ENCODE measurements around the gene LRIT1. TPM values are rescaled to one million over a fixed set of nuclear protein-coding genes. Genes with fewer than 3 reads are reported as not detected.

Gene LRIT1
- total and polyA plus RNA-seq, 5 experiments from 2014 or later, result not detected

DNA sequence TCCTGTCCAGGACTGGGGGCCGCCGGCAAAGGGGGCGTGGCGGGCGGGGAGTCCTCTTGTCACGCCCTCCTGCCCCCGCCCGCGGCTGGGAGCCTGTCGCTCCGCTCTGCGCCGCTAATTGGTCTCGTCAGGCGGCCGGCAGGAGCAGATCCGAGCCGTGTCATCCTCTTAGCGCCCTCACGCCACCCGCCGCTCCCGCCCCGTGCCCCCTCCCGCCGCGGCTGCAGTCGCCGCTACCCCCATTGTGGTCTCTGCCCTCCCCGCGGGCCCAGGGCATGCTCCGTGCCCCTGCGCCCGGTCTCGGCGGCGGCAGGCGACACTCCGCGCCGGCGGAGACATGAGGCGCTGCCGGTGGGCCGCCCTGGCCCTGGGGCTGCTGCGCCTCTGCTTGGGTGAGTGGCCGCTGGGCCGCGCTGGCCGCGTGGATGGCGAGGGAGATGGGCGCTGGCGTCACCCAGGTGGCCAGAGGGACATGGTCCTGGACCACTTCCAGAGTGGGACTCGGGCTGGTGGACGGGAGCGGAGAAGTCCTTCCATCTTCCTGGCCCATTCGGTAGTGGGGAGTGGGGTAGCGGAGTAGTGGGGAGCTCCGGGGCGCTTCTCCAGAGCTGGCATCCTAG, 46.8 kb downstream of the LRIT1 start, which contains the start of gene CDHR1:
CDHR1 (plus strand) TSS at position 114 of the 620 bp plus-strand sequence; CDS start at position 338, 224 bp downstream.
- Mint-ChIP-seq H3K4me3 (peak within 1 kb of the TSS; percentile 64 to 81 (median 74)), H3K27ac (peak within 1 kb of the TSS in 4 of 10 donors; percentile 15 to 77 (median 63)), H3K4me1 (peaks cover 12 to 24% (median 18%) of the 10 kb centered on the region in 4 donors), H3K36me3 (no peaks in the 10 kb centered on the region), H3K27me3 (peaks cover 5 to 28% (median 16%) of the 10 kb centered on the region in 5 donors), H3K9me3 (no peaks in the 10 kb centered on the region)
- peak in 9 of 10 donors; percentile 19 to 53 (median 35) for DNase-seq
- POLR2A ChIA-PET, result no interaction called here
- ATAC-seq, result peak; percentile 64 to 81

- Mint-ChIP-seq H3K27ac (no peak overlapping the region), H3K4me1 (peaks cover 12 to 24% (median 19%) of the 10 kb centered on the region in 4 donors), H3K4me3 (peak overlapping the region; percentile 52 to 79 (median 64)), H3K27me3 (peaks cover 5 to 28% (median 16%) of the 10 kb centered on the region in 5 donors), H3K36me3 (no peaks in the 10 kb centered on the region), H3K9me3 (no peaks in the 10 kb centered on the region)
- DNase-seq, result no peak
- ATAC-seq, result no peak
- POLR2A ChIA-PET, result no interaction called here
Measured at GRCh38 chr10:84193846-84194423, 47.4 kb downstream of the LRIT1 start.

- peak overlapping the region in 6 of 10 donors; percentile 22 to 71 (median 45) for H3K4me3 Mint-ChIP-seq
- POLR2A ChIA-PET, result no interaction called here
- peak overlapping the region in 2 of 10 donors; percentile 15 to 69 for H3K27ac Mint-ChIP-seq
- H3K27me3 Mint-ChIP-seq, result peaks cover 2 to 24% (median 16%) of the 10 kb centered on the region in 5 donors
- DNase-seq (no peak), ATAC-seq (no peak)
- H3K36me3 Mint-ChIP-seq, result no peaks in the 10 kb centered on the region
- peaks cover 12 to 24% (median 20%) of the 10 kb centered on the region in 4 donors for H3K4me1 Mint-ChIP-seq
- no peaks in the 10 kb centered on the region for H3K9me3 Mint-ChIP-seq
Measured at GRCh38 chr10:84193327-84193726, 48.0 kb downstream of the LRIT1 start.

GRCh38 chr10:84191106-84191505, 50.2 kb downstream of the LRIT1 start:
- H3K4me3 Mint-ChIP-seq, result peak overlapping the region in 4 of 10 donors; percentile 2 to 9 (median 6)
- POLR2A ChIA-PET, result interaction anchor here (0.9 to 1.5 kb wide), 2 partner anchors 14 to 52 kb away, joined by 3 to 5 read pairs; partner anchors contain the start of gene GHITM
- H3K36me3 Mint-ChIP-seq, result no peaks in the 10 kb centered on the region
- peaks cover 9 to 24% (median 20%) of the 10 kb centered on the region in 4 donors for H3K4me1 Mint-ChIP-seq
- no peaks in the 10 kb centered on the region for H3K9me3 Mint-ChIP-seq
- DNase-seq, result peak in 6 of 10 donors; percentile 33 to 70 (median 56)
- peak; percentile 51 to 86 for ATAC-seq
- H3K27ac Mint-ChIP-seq, result peak overlapping the region in 8 of 10 donors; percentile 2 to 70 (median 31)
- peaks cover 0 to 8% (median 8%) of the 10 kb centered on the region in 5 donors for H3K27me3 Mint-ChIP-seq

GRCh38 chr10:84190621-84191020, 50.7 kb downstream of the LRIT1 start:
- peaks cover 9 to 23% (median 20%) of the 10 kb centered on the region in 4 donors for H3K4me1 Mint-ChIP-seq
- H3K4me3 Mint-ChIP-seq, result no peak overlapping the region
- H3K27ac Mint-ChIP-seq, result peak overlapping the region in 4 of 10 donors; percentile 9 to 79 (median 40)
- peak in 1 of 2 donors; percentile 13 for ATAC-seq
- H3K27me3 Mint-ChIP-seq, result peaks cover 0 to 5% (median 3%) of the 10 kb centered on the region in 5 donors
- peak in 1 of 10 donors; percentile 58 for DNase-seq
- no peaks in the 10 kb centered on the region for H3K9me3 Mint-ChIP-seq
- H3K36me3 Mint-ChIP-seq, result no peaks in the 10 kb centered on the region
- POLR2A ChIA-PET, result interaction anchor here (0.9 kb wide), 1 partner anchor 51 kb away, joined by 5 read pairs; the partner anchor contains the start of gene GHITM

DNA sequence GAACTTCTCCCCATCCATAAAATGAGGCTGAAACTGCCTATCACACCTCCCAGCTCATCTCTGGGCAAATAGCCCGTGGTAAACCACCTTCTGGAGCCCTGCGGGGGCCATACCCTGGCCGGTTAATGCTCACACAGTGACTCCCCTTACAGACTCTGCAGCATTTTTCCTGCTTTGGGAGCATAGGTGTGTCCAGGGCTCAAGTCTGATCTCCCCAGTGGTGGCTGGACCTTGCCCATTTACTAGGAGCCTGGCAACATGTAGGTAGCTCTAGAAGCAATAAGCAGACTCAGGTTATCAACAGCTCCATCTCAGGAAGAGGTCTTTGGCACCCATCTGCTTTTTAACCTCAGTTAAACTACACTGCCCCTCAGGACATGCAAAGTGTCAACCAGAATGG, 52.5 kb downstream of the LRIT1 start:
- POLR2A ChIA-PET, result no interaction called here
- Mint-ChIP-seq H3K27me3 (peaks cover 0 to 3% (median 0%) of the 10 kb centered on the region in 5 donors), H3K4me3 (no peak overlapping the region), H3K36me3 (no peaks in the 10 kb centered on the region), H3K9me3 (no peaks in the 10 kb centered on the region), H3K4me1 (peaks cover 11 to 24% (median 19%) of the 10 kb centered on the region in 4 donors), H3K27ac (no peak overlapping the region)
- DNase-seq, result peak in 1 of 10 donors; percentile 11
- ATAC-seq, result no peak

- H3K27ac Mint-ChIP-seq, result no peak overlapping the region
Measured at GRCh38 chr10:84185526-84186175, 55.7 kb downstream of the LRIT1 start.

DNA sequence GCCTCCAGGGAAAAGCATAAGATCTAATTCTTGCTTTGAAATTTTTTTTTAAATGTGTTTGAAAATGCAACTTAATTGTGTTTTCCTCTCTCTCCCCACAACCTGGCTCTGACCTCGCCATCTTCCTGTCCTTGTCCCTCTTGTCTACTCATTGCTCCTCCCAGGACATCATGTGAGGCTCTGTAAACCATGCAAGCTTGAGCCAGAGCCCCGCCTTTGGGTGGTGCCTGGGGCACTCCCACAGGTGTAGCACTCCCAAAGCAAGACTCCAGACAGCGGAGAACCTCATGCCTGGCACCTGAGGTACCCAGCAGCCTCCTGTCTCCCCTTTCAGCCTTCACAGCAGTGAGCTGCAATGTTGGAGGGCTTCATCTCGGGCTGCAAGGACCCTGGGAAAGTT, 56.8 kb downstream of the LRIT1 start:
- Mint-ChIP-seq H3K4me1 (peaks cover 0 to 10% (median 3%) of the 10 kb centered on the region in 4 donors), H3K4me3 (no peak overlapping the region), H3K27me3 (no peaks in the 10 kb centered on the region), H3K27ac (no peak overlapping the region), H3K9me3 (no peaks in the 10 kb centered on the region), H3K36me3 (no peaks in the 10 kb centered on the region)
- no peak for DNase-seq
- ATAC-seq, result no peak
- POLR2A ChIA-PET, result no interaction called here

More at GRCh38 chr10:84185526-84186175, 55.7 kb downstream of the LRIT1 start:
- Mint-ChIP-seq H3K27me3 (no peaks in the 10 kb centered on the region), H3K36me3 (no peaks in the 10 kb centered on the region), H3K9me3 (no peaks in the 10 kb centered on the region), H3K4me1 (peaks cover 2 to 15% (median 8%) of the 10 kb centered on the region in 4 donors), H3K4me3 (no peak overlapping the region)
- no peak for DNase-seq
- POLR2A ChIA-PET, result no interaction called here
- ATAC-seq, result no peak

DNA sequence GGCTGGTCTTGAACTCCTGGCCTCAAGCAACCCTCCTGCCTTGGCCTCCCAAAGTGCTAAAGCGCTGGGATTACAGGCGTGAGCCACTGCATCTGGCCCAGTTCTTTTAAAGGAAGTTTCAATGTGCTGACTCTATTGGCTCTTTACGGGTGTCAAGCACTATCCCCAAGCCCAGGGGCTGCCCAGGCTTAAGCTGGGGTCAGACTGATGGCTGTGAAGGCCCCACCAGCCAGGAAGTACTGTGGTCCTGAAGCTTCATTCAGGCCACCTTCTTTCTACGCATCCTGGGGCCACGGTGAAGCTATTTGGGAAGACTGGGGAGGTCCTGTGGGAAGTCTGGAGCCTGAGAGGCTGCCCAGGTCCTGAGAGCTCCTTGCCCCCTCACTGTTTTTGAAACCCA, 59.7 kb downstream of the LRIT1 start:
- no peak for ATAC-seq
- H3K4me1 Mint-ChIP-seq, result peaks cover 0 to 10% (median 6%) of the 10 kb centered on the region in 4 donors
- POLR2A ChIA-PET, result no interaction called here
- no peaks in the 10 kb centered on the region for H3K27me3 Mint-ChIP-seq
- DNase-seq, result no peak
- H3K9me3 Mint-ChIP-seq, result no peaks in the 10 kb centered on the region
- peak overlapping the region in 1 of 10 donors; percentile 60 for H3K27ac Mint-ChIP-seq
- H3K4me3 Mint-ChIP-seq, result no peak overlapping the region
- no peaks in the 10 kb centered on the region for H3K36me3 Mint-ChIP-seq

Other genes with a start within 250 kb of the LRIT1 start
- 10 to 100 TPM; 90.3 to 92.5 TPM for gene GHITM, start 102.0 kb downstream of the LRIT1 start, total RNA-seq
- 100 to 1,000 TPM; 270 to 338 (median 281) TPM for gene GHITM, start 102.0 kb downstream of the LRIT1 start, polyA plus RNA-seq
- not detected for gene GPR15LG, start 67.7 kb downstream of the LRIT1 start, total RNA-seq
- not detected for gene GPR15LG, start 67.7 kb downstream of the LRIT1 start, polyA plus RNA-seq
- gene CDHR1, start 47.0 kb downstream of the LRIT1 start, total RNA-seq, result under 1 TPM; 0.29 to 0.80 TPM
- gene CDHR1, start 47.0 kb downstream of the LRIT1 start, polyA plus RNA-seq, result under 1 TPM; 0.16 to 0.43 (median 0.24) TPM
- not detected for gene LRIT2, start 16.0 kb downstream of the LRIT1 start, total RNA-seq
- not detected for gene LRIT2, start 16.0 kb downstream of the LRIT1 start, polyA plus RNA-seq
- gene RGR, start 3.5 kb upstream of the LRIT1 start, total RNA-seq, result not detected
- gene RGR, start 3.5 kb upstream of the LRIT1 start, polyA plus RNA-seq, result not detected
- 10 to 100 TPM; 95.1 to 95.5 TPM for gene CCSER2, start 87.0 kb upstream of the LRIT1 start, total RNA-seq
- 100 to 1,000 TPM in 1 of 3 donors, 10 to 100 TPM in 2; 70.4 to 109 (median 72.9) TPM for gene CCSER2, start 87.0 kb upstream of the LRIT1 start, polyA plus RNA-seq